AG09319 (cell line): ENCODE results near the gene MTX2.

Source experiments
- DNase-seq: peaks from one replicate; pipeline ENCODE4 v3.0.0-alpha.2; 2010; ENCODE audit warnings: low read depth; ENCODE audit errors: extremely low read depth
- CTCF ChIP-seq: IDR thresholded peaks from 2 replicates; pipeline ENCODE4 v1.5.1; 2011; ENCODE audit warnings: low read depth, mild to moderate bottlenecking, inconsistent platforms, low read length, moderate library complexity

The MTX2 gene

DNA sequence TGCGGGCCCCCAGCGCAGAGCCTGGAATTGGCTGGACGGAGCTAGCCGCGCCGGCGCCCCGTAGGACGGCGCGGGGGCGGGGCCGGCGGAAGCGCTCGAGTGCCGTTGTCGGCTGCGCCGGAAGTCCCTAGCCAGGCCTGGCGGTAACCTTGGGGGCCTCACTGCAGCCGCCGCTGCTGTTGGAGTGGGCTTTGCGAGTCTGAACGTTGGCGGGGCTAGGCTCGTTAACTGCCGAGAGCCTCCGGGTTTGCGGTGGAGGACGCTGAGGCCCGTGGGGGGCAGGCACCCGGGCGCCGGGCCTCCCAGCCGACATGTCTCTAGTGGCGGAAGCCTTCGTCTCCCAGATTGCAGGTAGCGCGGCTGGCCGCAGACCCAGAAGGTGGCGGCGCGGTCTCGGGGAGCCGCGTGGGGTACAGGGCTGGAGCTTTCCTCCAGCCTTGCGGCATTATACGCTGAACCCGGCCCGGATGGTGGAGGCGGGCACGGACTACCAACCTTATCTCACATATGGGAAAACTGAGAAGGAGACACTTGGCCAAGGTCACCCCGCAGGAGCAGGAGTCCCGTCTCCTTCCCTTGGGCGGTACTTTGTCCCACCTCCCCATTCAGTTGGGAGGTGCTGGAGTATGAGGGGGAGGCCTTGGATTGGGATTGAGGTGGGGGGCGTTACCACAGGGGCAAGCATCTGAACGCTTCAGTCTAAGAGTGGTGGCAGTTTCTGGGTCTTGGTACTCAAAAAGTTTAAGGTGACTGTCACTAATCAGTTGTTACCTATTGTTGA is at the start of gene MTX2:
Gene MTX2, plus strand, starts transcription at position 124 of the 781 bp plus-strand sequence. Its CDS starts 188 bp downstream, at position 312.
- TF ChIP-seq CTCF: no peak; the same call in 1 of the 2 replicates
- DNase-seq: no peak

GRCh38 chr2:176227874-176228273 is 41.4 kb upstream of the MTX2 start:
- TF ChIP-seq CTCF: no peak
- no peak for DNase-seq

DNA sequence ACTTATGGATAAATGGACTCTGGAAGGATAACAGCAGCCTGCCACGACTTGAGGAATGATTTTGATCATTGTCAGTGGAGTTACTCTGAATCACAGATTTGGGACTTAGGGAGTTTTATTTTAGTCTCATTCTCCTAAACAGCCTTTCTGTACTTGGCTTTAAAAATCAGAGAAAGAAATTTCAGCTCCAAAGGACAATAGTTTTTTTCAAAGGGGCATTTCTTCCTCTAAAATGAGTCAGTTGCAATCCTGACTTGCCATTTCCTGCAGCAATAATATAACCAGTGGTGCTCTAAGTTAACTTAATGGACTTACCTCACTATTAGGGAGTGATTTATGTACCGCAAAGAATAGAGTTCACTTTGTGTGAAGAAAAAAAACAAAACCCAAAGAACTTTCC is 35.1 kb upstream of the MTX2 start:
- TF ChIP-seq CTCF: no peak
- no peak for DNase-seq

GRCh38 chr2:176234940-176235339 is 34.3 kb upstream of the MTX2 start:
- no peak for TF ChIP-seq CTCF
- no peak for DNase-seq

DNA sequence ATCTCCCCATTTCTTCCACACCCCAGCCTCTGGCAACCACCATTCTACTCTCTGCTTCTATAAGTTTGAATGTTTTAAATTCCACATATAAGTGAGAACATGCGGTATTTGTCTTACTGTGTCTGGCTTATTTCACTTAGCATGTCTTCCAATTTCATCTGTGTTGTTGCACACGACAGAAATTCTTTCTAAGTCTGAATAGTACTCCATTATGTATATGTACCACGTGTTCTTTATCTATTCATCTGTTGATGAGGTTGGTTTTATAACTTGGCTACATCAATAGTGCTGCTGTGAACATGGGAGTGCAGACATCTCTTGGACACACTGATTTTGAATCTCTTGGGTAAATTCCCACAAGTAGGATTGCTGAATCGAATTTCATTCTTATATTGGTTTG is 31.8 kb upstream of the MTX2 start:
- TF ChIP-seq CTCF: no peak
- no peak for DNase-seq

DNA sequence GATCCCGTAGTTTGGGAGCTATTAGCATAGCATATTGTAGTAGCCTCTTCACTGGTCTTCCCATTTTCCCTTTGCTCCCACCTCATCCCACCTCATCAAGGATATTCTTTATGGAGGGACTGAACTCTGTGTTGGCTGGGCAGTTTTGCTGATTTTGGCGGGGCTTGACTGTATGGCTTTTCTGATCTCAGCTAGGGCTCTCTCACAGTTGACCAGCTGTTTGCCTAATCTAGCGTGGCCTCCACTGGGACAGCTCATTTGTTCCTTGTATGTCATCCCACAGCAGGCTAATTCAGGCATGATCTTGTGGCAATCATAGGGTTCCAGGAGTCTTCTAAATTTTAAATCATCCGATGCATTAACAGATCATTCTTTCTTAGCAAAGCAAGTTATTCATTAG is 30.2 kb upstream of the MTX2 start:
- no peak for TF ChIP-seq CTCF
- DNase-seq: no peak

DNA sequence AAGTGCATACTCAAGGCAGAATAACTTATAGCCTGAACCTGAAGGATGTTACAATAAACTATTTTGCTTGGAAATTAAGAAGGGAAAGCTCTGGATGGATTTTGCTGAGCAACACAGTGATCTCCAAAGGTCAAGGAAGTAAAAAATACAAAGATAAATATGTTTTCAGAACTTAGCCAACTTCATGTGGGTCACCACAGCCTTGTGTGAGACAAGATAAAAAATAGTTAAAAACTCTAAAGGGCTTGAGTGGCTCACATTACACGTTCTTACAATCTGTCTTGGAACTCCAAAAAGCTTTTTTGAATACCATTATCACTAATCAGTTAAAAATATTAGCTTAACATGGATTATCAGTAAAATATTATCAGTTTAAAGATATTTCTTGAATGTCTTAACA is 28.9 kb upstream of the MTX2 start:
- no peak for TF ChIP-seq CTCF
- DNase-seq: no peak
